OCI-LY3 (cell line): ENCODE measurements around the gene PCED1B.

Experiments used
- H2AFZ ChIP-seq: fragments of 200-600, 300-600 bp; shearing (Covaris generic); 2 replicates; pipeline ENCODE4 v1.6.0; 2014; ENCODE audit warnings: antibody characterized with exemption, low read depth, low read length
- H3K27ac ChIP-seq: fragments of 200-600, 300-600 bp; sonication (generic); 2 replicates; pipeline ENCODE4 v1.5.1; 2014; ENCODE audit warnings: mild to moderate bottlenecking, low read length, moderate library complexity, mixed read lengths
- H3K27me3 ChIP-seq: fragments of 200-600, 300-600 bp; sonication (generic); 2 replicates; pipeline ENCODE4 v1.6.1; 2014; ENCODE audit warnings: low read depth, low read length, mixed read lengths
- H3K36me3 ChIP-seq: fragments of 200-600, 300-600 bp; sonication (generic); replicated peaks from 2 replicates; pipeline ENCODE3; 2014; ENCODE audit warnings: low read depth, low read length, mixed read lengths
- H3K4me1 ChIP-seq: fragments of 300-600, 200-600 bp; sonication (generic); 2 replicates; pipeline ENCODE4 v1.6.1; 2014; ENCODE audit warnings: low read length, mixed read lengths
- H3K4me2 ChIP-seq: fragments of 200-600, 300-600 bp; sonication (generic); 2 replicates; pipeline ENCODE4 v1.6.1; 2014; ENCODE audit warnings: low read length, mixed read lengths
- H3K4me3 ChIP-seq: fragments of 300-600, 200-600 bp; sonication (generic); 2 replicates; pipeline ENCODE4 v1.5.1; 2014; ENCODE audit warnings: antibody characterized with exemption, mild to moderate bottlenecking, low read length, moderate library complexity
- H3K79me2 ChIP-seq: fragments of 300-600, 200-600 bp; shearing (Covaris generic); 2 replicates; pipeline ENCODE4 v1.6.1; 2014; ENCODE audit warnings: mild to moderate bottlenecking, low read length, mixed read lengths
- H3K9ac ChIP-seq: fragments of 300-600, 200-600 bp; shearing (Covaris generic); 2 replicates; pipeline ENCODE4 v1.6.0; 2014; ENCODE audit warnings: mild to moderate bottlenecking, low read length, moderate library complexity
- H3K9me3 ChIP-seq: fragments of 200-600, 300-600 bp; shearing (Covaris generic); 2 replicates; pipeline ENCODE4 v1.6.1; 2014; ENCODE audit warnings: low read length, mixed read lengths; ENCODE audit not compliant: insufficient read depth
- H4K20me1 ChIP-seq: fragments of 200-600, 300-600 bp; sonication (generic); 2 replicates; pipeline ENCODE4 v1.6.1; 2016; ENCODE audit warnings: low read length, mixed read lengths; ENCODE audit not compliant: insufficient read depth
- CTCF ChIP-seq: fragments of 200-600, 300-600 bp; sonication (generic); IDR thresholded peaks from 2 replicates; pipeline ENCODE4 v1.5.1; 2014; ENCODE audit warnings: antibody characterized with exemption, low read length, low read depth
- EZH2phosphoT487 ChIP-seq: fragments of 200-600 bp; shearing (Covaris generic); IDR thresholded peaks from 2 replicates; pipeline ENCODE4 v1.6.1; 2018; ENCODE audit warnings: antibody characterized with exemption, mixed run types, low read depth

Gene PCED1B

GRCh38 chr12:47139000-47139681 lies 59.7 kb downstream of the PCED1B start:
- H3K27me3 ChIP-seq: no peaks in the 10 kb centered on the region

GRCh38 chr12:47141459-47141858 lies 62.0 kb downstream of the PCED1B start:
- H2AFZ ChIP-seq: no peak overlapping the region

More at GRCh38 chr12:47139000-47139681, 59.7 kb downstream of the PCED1B start:
- H3K27ac ChIP-seq: no peak overlapping the region
- TF ChIP-seq EZH2phosphoT487: no peak
- no peak for TF ChIP-seq CTCF
- H3K9ac ChIP-seq: no peak overlapping the region
- no peak overlapping the region for H2AFZ ChIP-seq
- no peaks in the 10 kb centered on the region for H3K79me2 ChIP-seq
- H3K4me1 ChIP-seq: no peaks in the 10 kb centered on the region
- H3K4me3 ChIP-seq: no peak overlapping the region
- H3K4me2 ChIP-seq: no peak overlapping the region
- H3K9me3 ChIP-seq: no peaks in the 10 kb centered on the region
- H3K36me3 ChIP-seq: no peaks in the 10 kb centered on the region
- H4K20me1 ChIP-seq: no peaks in the 10 kb centered on the region

DNA sequence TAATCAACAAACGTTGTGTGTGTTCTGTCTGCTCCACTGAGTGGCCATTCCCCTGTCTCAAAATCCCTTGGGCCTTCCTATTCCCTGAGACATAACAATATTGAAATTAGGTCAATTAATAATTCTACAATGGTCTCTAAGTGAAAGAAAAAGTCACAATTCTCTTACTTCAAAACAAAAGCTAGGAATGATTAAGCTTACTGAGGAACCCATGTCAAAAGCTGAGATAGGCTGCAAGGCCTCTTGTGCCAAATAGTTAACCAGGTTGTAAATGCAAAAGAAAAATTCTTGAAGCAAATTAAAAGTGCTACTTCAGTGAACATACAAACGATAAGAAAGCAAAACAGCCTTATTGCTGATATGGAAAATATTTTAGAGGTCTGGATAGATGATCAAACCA lies 65.3 kb downstream of the PCED1B start:
- Histone ChIP-seq H3K27me3 (no peaks in the 10 kb centered on the region), H3K9ac (no peak overlapping the region), H2AFZ (no peak overlapping the region), H3K9me3 (no peaks in the 10 kb centered on the region), H3K4me3 (no peak overlapping the region), H3K27ac (no peak overlapping the region), H3K4me2 (no peak overlapping the region), H3K4me1 (peaks cover 6% of the 10 kb centered on the region; the same call in 1 of the 2 replicates), H4K20me1 (no peaks in the 10 kb centered on the region), H3K79me2 (no peaks in the 10 kb centered on the region), H3K36me3 (no peaks in the 10 kb centered on the region)
- TF ChIP-seq CTCF: no peak
- TF ChIP-seq EZH2phosphoT487: no peak

More at GRCh38 chr12:47141459-47141858, 62.0 kb downstream of the PCED1B start:
- H3K4me3 ChIP-seq: no peak overlapping the region
- no peaks in the 10 kb centered on the region for H3K27me3 ChIP-seq
- H3K27ac ChIP-seq: no peak overlapping the region
- no peak for TF ChIP-seq CTCF
- TF ChIP-seq EZH2phosphoT487: no peak
- no peaks in the 10 kb centered on the region for H4K20me1 ChIP-seq
- H3K9me3 ChIP-seq: no peaks in the 10 kb centered on the region
- no peak overlapping the region for H3K4me2 ChIP-seq
- no peaks in the 10 kb centered on the region for H3K36me3 ChIP-seq
- H3K9ac ChIP-seq: no peak overlapping the region
- H3K79me2 ChIP-seq: no peaks in the 10 kb centered on the region
- peaks cover 6% of the 10 kb centered on the region; the same call in 1 of the 2 replicates for H3K4me1 ChIP-seq

DNA sequence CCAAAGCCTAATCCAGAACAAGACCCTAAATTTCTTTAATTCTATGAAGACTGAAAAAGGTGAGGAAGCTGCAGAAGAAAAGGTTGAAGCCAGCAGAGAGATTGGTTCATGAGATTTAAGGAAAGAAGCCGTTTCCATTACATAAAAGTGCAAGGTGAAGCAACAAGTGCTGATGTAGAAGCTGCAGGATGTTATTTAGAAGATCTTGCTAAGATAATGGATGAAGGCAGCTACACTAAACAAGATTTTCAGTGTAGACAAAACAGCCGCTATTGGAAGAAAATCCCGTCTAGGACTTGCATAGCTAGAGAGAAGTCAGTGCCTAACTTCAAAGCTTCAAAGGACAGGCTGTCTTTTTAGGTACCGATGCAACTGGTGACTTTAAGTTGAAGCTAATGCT lies 65.8 kb downstream of the PCED1B start:
- H3K9ac ChIP-seq: no peak overlapping the region
- H3K27ac ChIP-seq: no peak overlapping the region
- H3K27me3 ChIP-seq: no peaks in the 10 kb centered on the region
- peaks cover 6% of the 10 kb centered on the region; the same call in 1 of the 2 replicates for H3K4me1 ChIP-seq
- no peaks in the 10 kb centered on the region for H3K36me3 ChIP-seq
- H3K4me2 ChIP-seq: no peak overlapping the region
- no peaks in the 10 kb centered on the region for H3K79me2 ChIP-seq
- H3K9me3 ChIP-seq: no peaks in the 10 kb centered on the region
- no peak overlapping the region for H2AFZ ChIP-seq
- no peak overlapping the region for H3K4me3 ChIP-seq
- no peaks in the 10 kb centered on the region for H4K20me1 ChIP-seq
- no peak for TF ChIP-seq EZH2phosphoT487
- no peak for TF ChIP-seq CTCF
